ENCODE results near the gene ZBTB32.

The ZBTB32 gene

DNA sequence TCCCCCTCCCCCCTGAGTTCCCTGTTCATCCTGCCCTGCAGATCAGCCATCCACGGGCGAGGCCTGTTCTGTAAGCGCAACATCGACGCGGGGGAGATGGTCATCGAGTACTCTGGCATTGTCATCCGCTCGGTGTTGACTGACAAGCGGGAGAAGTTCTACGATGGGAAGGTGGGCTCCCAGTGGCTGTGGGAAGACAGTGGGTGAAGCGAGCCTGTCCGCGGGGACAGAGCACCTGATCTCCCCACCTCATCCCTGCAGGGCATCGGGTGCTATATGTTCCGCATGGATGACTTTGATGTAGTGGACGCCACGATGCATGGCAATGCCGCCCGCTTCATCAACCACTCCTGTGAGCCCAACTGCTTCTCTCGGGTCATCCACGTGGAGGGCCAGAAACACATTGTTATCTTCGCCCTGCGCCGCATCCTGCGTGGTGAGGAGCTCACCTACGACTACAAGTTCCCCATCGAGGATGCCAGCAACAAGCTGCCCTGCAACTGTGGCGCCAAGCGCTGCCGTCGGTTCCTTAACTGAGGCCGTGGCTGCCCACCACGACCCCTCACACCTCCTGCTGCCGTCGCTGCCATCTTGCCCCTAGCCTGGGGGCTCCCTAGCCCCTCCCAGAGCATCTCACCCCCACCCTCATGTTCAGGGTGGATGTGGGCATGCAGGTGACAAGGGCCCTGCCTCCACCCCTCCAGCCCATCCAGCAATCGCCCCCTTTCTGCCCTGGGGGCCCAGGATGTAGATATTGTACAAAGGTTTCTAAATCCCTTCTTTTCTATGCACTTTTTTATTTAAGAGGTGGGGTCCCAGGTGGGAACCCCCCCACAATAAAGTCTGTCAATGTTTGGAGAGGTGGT, 33.9 kb downstream of the ZBTB32 start:
- Histone ChIP-seq H3K36me3 (ENCODE audit: insufficient read depth, low read length) (no peaks in the 10 kb centered on the region), H3K27me3 (ENCODE audit: insufficient read depth, low read length) (no peaks in the 10 kb centered on the region), H3K4me3 (ENCODE audit: low read depth, low read length) (no peak overlapping the region), H3K79me2 (ENCODE audit: control insufficient read depth, insufficient read depth, low read length, unreplicated experiment) (no peaks in the 10 kb centered on the region), H2AFZ (ENCODE audit: low read length, unreplicated experiment) (no peak overlapping the region), H3K4me1 (ENCODE audit: control insufficient read depth, insufficient read depth, low read length, unreplicated experiment) (no peaks in the 10 kb centered on the region), H3K27ac (ENCODE audit: low read depth, low read length) (no peak overlapping the region)

DNA sequence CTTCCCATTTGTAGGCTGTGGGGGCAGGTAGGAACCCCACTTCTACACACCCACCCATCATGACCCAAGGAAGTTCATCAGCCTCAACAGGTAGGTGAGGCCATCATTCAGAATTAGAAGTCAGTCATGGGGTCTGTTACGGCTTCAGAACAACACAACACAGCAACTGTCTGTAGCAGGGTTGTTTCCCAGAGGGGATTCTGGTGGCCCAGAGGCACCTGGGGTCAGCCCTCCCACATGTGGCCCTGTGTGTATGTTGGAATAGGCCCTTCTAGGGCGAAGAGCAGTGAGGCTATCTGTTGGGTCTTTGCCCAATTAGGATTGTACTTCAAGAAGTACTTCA, 34.5 kb downstream of the ZBTB32 start:
- H3K4me3 ChIP-seq (ENCODE audit: low read depth, low read length), result no peak overlapping the region
- H3K36me3 ChIP-seq (ENCODE audit: insufficient read depth, low read length), result no peaks in the 10 kb centered on the region
- H3K79me2 ChIP-seq (ENCODE audit: control insufficient read depth, insufficient read depth, low read length, unreplicated experiment), result no peaks in the 10 kb centered on the region
- no peak overlapping the region for H2AFZ ChIP-seq (ENCODE audit: low read length, unreplicated experiment)
- no peak overlapping the region for H3K27ac ChIP-seq (ENCODE audit: low read depth, low read length)
- no peaks in the 10 kb centered on the region for H3K4me1 ChIP-seq (ENCODE audit: control insufficient read depth, insufficient read depth, low read length, unreplicated experiment)
- no peaks in the 10 kb centered on the region for H3K27me3 ChIP-seq (ENCODE audit: insufficient read depth, low read length)

DNA sequence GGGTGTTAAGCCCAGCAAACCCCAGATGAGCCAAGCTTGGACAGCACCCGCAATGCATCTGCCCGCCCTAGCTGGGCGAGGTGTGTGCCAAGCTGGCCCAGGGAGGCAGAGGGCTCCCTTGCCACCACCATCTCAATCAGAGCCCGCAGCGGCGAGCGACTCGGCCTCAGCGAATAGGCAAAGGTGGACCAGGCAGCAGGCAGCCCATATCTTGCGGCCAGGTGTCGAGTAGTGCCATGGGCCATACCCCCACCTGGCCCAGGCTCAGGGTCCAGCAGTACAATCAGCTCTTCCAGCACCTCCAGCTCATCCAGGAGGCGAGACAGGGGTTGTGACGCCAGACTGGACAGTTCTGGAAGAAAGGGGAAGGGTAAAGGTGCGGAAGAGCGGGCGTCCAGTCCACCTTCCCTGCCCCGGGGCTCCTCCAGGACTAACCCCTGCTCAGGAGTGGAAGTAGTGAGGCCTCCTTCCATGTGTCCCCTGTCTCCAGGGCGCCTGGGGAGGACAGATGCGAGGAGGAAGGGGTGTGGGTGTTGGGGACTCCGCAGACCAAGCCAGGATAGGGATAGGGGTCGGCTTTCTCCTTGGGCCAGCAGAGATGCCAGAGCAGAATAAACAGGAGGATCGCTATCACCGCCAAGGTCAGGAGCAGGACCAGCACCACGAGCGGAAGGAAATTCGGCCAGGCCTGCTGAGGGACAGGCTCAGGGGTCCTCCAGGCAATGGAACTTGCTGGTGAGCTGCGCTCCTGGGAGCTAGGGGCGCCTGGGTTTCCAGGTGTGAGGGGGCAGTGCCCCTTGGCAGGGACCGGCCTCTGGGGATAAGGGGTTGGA, 35.1 kb downstream of the ZBTB32 start:
- Histone ChIP-seq H3K27ac (ENCODE audit: low read depth, low read length) (no peak overlapping the region), H3K79me2 (ENCODE audit: control insufficient read depth, insufficient read depth, low read length, unreplicated experiment) (no peaks in the 10 kb centered on the region), H2AFZ (ENCODE audit: low read length, unreplicated experiment) (no peak overlapping the region), H3K36me3 (ENCODE audit: insufficient read depth, low read length) (no peaks in the 10 kb centered on the region), H3K4me3 (ENCODE audit: low read depth, low read length) (peak overlapping the region; percentile 79; the same call in 1 of the 2 replicates), H3K27me3 (ENCODE audit: insufficient read depth, low read length) (no peaks in the 10 kb centered on the region), H3K4me1 (ENCODE audit: control insufficient read depth, insufficient read depth, low read length, unreplicated experiment) (no peaks in the 10 kb centered on the region)

DNA sequence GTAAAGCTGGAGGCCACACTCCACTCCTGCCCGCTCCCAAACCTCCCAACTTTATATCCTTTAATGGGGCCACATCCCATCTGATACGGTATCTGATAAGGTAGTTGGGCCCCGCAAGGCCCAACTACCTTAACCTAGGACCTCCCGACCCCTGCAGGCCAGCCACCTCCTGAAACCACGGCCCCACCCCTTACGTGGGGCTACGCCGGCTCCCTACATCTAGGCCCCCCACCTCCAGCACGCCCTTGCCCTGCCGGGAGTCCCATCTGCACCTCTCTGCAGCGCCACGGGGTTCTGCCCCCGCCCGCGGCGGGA, 35.7 kb downstream of the ZBTB32 start:
- no peak overlapping the region for H3K27ac ChIP-seq (ENCODE audit: low read depth, low read length)

DNA sequence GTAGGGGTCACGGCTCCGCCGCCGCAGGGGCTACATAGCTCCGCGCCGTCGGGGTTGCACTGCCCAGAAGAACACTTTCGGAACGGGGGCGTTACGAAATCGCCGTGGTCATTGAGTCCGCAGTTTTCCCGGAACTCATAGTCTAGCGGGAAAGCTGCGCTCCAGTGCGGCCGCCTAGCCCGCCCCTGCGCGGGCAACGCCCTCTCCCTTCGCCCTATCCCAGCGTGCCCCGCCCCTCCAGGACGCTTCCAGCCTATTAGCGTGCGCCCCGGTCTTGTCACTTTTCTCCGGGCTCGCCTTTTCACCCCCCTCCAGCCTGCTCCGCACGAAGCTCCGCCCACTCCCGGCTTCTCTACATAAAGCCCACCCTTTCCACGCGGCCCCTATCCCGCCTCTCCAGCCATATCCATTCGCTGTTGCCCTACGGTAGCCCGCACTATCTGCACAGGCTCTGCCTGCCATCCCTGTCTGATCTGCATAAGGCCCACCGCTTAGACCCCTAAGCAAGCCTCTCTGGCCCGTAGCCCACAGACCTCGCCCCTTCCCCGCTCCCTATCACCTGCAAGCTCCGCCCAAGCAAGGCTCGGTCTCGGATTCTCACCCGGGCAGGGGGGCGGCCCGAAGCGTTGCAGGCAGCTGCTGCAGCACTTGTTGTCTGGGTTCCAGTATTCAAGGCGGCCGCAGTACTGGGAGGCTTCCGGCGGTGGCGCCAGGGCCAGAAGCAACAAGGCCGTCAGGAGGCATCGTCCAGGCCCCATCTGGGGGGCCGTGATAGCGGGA, 36.3 kb downstream of the ZBTB32 start:
- Histone ChIP-seq H3K27ac (ENCODE audit: low read depth, low read length) (no peak overlapping the region), H3K36me3 (ENCODE audit: insufficient read depth, low read length) (no peaks in the 10 kb centered on the region), H3K27me3 (ENCODE audit: insufficient read depth, low read length) (no peaks in the 10 kb centered on the region), H2AFZ (ENCODE audit: low read length, unreplicated experiment) (peak overlapping the region; percentile 82), H3K79me2 (ENCODE audit: control insufficient read depth, insufficient read depth, low read length, unreplicated experiment) (peaks cover 1% of the 10 kb centered on the region), H3K4me1 (ENCODE audit: control insufficient read depth, insufficient read depth, low read length, unreplicated experiment) (no peaks in the 10 kb centered on the region), H3K4me3 (ENCODE audit: low read depth, low read length) (peak overlapping the region; percentile 81)

More for the DNA sequence above, 35.7 kb downstream of the ZBTB32 start:
- H2AFZ ChIP-seq (ENCODE audit: low read length, unreplicated experiment), result no peak overlapping the region
- H3K79me2 ChIP-seq (ENCODE audit: control insufficient read depth, insufficient read depth, low read length, unreplicated experiment), result no peaks in the 10 kb centered on the region
- no peaks in the 10 kb centered on the region for H3K4me1 ChIP-seq (ENCODE audit: control insufficient read depth, insufficient read depth, low read length, unreplicated experiment)
- no peaks in the 10 kb centered on the region for H3K27me3 ChIP-seq (ENCODE audit: insufficient read depth, low read length)
- H3K4me3 ChIP-seq (ENCODE audit: low read depth, low read length), result peak overlapping the region; percentile 79
- no peaks in the 10 kb centered on the region for H3K36me3 ChIP-seq (ENCODE audit: insufficient read depth, low read length)

DNA sequence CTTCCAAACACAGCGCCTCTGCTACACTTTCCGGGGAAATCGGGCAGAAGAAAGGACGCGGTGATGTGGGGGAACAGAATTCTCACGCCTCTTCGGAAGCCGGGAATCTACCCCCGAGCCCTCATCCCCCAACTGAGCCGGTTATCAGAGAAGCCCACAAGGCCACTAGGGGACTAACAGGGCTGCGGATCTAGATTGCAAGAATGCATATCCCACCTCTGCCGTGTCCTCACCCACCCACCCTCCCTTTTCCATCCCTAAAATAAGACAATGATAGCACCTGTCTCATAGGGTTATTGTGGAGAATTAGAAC, 36.8 kb downstream of the ZBTB32 start:
- peaks cover under 1% of the 10 kb centered on the region for H3K4me1 ChIP-seq (ENCODE audit: control insufficient read depth, insufficient read depth, low read length, unreplicated experiment)
- no peaks in the 10 kb centered on the region for H3K27me3 ChIP-seq (ENCODE audit: insufficient read depth, low read length)
- peak overlapping the region; percentile 82 for H2AFZ ChIP-seq (ENCODE audit: low read length, unreplicated experiment)
- H3K79me2 ChIP-seq (ENCODE audit: control insufficient read depth, insufficient read depth, low read length, unreplicated experiment), result peaks cover 7% of the 10 kb centered on the region
- H3K27ac ChIP-seq (ENCODE audit: low read depth, low read length), result no peak overlapping the region
- H3K4me3 ChIP-seq (ENCODE audit: low read depth, low read length), result peak overlapping the region; percentile 81
- no peaks in the 10 kb centered on the region for H3K36me3 ChIP-seq (ENCODE audit: insufficient read depth, low read length)

DNA sequence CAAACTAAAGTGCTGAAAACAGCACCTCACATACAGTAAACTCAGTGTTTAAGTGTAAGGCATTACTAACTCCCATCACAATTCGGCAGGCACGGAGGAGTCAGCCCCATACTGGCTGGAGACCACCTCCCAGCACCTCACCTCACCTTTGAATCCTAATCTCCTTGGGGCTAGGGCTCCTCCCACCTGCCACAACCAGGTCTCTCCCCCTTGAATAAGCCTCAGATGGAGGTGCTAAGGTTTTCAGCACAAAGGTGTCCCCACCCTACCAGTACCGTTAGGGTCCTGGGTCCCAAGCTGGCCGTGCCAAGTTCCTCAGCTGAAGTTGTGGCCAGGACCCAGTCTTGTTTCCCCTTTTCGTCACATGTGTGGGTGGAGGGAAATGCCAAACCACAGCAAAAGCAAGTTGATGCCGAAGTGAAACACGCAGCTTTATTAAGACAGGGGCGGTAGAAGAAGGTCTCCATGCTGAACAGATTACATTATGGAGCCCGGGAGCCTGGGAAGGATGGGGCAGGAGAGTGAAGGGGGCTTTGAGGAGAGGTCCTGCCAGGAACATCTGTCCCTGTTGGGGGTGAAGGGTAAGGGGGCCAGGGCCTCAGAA, 37.9 kb downstream of the ZBTB32 start, which contains the start of gene IGFLR1:
Gene IGFLR1, minus strand, starts transcription at position 332 of the 604 bp plus-strand sequence. CDS start 1,272 bp downstream, outside the sequence.
- Histone ChIP-seq H3K79me2 (ENCODE audit: control insufficient read depth, insufficient read depth, low read length, unreplicated experiment) (peaks cover 13% of the 10 kb centered on the region), H2AFZ (ENCODE audit: low read length, unreplicated experiment) (no peak within 1 kb of the TSS), H3K27ac (ENCODE audit: low read depth, low read length) (no peak within 1 kb of the TSS), H3K4me1 (ENCODE audit: control insufficient read depth, insufficient read depth, low read length, unreplicated experiment) (peaks cover 6% of the 10 kb centered on the region), H3K36me3 (ENCODE audit: insufficient read depth, low read length) (no peaks in the 10 kb centered on the region), H3K27me3 (ENCODE audit: insufficient read depth, low read length) (no peaks in the 10 kb centered on the region), H3K4me3 (ENCODE audit: low read depth, low read length) (no peak within 1 kb of the TSS)

DNA sequence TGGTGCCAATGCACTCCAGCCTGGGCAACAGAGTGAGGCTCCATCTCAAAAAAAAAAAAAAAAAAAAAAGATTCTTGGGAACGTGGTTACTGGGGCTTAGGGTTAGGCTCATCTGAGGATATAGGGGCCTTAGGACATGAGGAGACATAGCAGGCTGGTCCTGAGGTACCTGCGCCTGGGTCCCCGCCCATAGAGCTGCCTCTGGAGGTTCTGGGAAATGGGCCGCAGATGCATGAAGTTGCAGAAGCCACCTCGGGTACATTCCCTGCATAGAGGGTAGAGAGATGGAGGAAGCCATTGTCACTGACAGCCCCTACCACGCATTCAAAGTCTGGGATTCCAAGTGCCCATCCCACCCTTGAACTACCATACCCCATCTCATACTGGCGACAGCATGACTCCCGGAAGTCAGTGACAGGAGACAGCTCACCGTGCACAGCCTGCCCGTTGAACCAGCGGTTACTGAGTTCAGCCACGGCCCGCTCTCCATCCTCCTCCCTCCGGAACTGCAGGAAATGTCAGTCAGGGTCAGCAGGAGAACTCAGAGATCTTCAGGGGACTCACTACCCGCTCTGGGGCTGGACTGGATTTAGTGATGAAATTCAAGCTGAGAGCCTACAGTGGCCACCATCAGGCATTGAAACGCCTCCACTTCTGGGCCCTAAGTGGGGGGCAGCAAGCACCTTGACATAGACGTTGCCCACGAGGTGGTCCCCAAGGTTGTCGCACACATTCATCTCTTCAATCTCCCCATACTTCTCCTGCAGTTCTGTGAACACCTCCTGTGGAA, 39.5 kb downstream of the ZBTB32 start:
- H3K27me3 ChIP-seq (ENCODE audit: insufficient read depth, low read length), result no peaks in the 10 kb centered on the region
- H3K4me1 ChIP-seq (ENCODE audit: control insufficient read depth, insufficient read depth, low read length, unreplicated experiment), result peaks cover 10% of the 10 kb centered on the region
- peaks cover 13% of the 10 kb centered on the region for H3K79me2 ChIP-seq (ENCODE audit: control insufficient read depth, insufficient read depth, low read length, unreplicated experiment)
- no peak overlapping the region for H2AFZ ChIP-seq (ENCODE audit: low read length, unreplicated experiment)
- H3K36me3 ChIP-seq (ENCODE audit: insufficient read depth, low read length), result no peaks in the 10 kb centered on the region
- H3K27ac ChIP-seq (ENCODE audit: low read depth, low read length), result no peak overlapping the region
- peak overlapping the region; percentile 100; the same call in 1 of the 2 replicates for H3K4me3 ChIP-seq (ENCODE audit: low read depth, low read length)

DNA sequence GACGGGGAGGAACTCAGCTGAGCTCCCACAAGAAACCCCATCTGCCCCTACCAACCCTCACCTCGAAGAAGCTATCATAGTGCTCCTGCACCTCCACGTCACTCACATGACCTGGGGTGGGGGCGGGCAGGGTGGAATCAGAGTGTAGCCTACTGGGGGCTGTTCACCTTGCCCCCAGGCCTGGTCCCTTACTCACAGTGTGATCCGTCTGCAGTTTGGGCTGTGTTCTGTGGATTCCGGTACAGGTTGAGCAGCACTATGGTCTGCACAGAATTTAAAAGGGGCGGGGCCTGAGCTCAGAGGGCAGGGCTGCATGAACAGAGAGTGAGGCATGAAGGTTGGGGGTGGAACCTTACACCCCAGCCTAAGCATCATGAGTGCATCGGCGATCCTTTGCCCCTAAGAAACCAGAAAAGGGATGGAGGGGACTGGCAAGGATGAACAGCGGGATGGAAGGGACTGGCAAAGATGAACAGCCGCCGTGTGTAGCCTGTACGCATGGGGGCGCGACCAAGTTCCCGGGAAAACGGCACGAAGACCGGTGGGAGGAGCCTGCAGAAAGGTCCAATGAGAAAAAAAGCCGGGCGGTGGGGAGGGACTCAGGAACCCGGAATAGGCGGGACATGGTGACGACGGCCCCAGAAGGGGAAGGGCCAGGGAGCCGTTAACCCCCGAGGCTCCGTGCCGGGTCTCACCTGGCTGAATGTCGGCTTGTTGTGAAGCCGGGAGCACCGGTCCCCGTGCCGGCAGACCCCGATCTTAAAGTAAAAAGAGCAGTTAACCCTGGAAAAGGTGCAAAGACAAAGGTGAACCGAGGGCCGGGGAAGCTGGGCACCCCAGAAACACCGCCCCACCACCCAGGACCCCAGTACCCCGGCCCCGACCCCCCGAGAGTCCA, 40.3 kb downstream of the ZBTB32 start:
- Histone ChIP-seq H3K79me2 (ENCODE audit: control insufficient read depth, insufficient read depth, low read length, unreplicated experiment) (peaks cover 18% of the 10 kb centered on the region), H3K4me1 (ENCODE audit: control insufficient read depth, insufficient read depth, low read length, unreplicated experiment) (peaks cover 10% of the 10 kb centered on the region), H3K36me3 (ENCODE audit: insufficient read depth, low read length) (no peaks in the 10 kb centered on the region), H3K27me3 (ENCODE audit: insufficient read depth, low read length) (no peaks in the 10 kb centered on the region), H3K4me3 (ENCODE audit: low read depth, low read length) (peak overlapping the region; percentile 100), H3K27ac (ENCODE audit: low read depth, low read length) (peak overlapping the region; percentile 96), H2AFZ (ENCODE audit: low read length, unreplicated experiment) (peak overlapping the region; percentile 85)
